K562 (cell line): ENCODE measurements around the gene BGN.

Experiments used
- HDAC6 ChIP-seq: IDR thresholded peaks from 2 replicates; pipeline ENCODE4 v1.6.1; 2012; ENCODE audit warnings: low read depth, mild to moderate bottlenecking, control low read depth, inconsistent platforms, low read length, moderate library complexity
- HEY1 ChIP-seq: fragments of 250-450 bp; sonication (Bioruptor Pico); IDR thresholded peaks from 2 replicates; pipeline ENCODE4 v1.5.0; 2020; ENCODE audit warnings: mild to moderate bottlenecking, moderate library complexity, borderline replicate concordance
- ZBED1 ChIP-seq: IDR thresholded peaks from 2 replicates; pipeline ENCODE4 v1.6.1; 2014
- TF ChIP-seq, protein P1 (sequence below), 3 experiments: IDR thresholded peaks in 2 of 3; conservative IDR thresholded peaks in 1 of 3; 2 replicates each; pipeline ENCODE4 v1.5.1; 2011 to 2012; ENCODE audit warnings: low read length in 3 of 3, mild to moderate bottlenecking in 3 of 3, control low read depth in 2 of 3, improper control_type of control experiment in 1 of 3, inconsistent platforms in 1 of 3, low read depth in 1 of 3, mixed read lengths in 1 of 3, moderate library complexity in 1 of 3; ENCODE audit not compliant: insufficient read depth in 2 of 3
- TF ChIP-seq, protein P2 (sequence below): fragments of 450-650 bp; IDR thresholded peaks from 2 replicates; pipeline ENCODE4 v1.6.1; 2016; ENCODE audit warnings: borderline replicate concordance

DNA sequence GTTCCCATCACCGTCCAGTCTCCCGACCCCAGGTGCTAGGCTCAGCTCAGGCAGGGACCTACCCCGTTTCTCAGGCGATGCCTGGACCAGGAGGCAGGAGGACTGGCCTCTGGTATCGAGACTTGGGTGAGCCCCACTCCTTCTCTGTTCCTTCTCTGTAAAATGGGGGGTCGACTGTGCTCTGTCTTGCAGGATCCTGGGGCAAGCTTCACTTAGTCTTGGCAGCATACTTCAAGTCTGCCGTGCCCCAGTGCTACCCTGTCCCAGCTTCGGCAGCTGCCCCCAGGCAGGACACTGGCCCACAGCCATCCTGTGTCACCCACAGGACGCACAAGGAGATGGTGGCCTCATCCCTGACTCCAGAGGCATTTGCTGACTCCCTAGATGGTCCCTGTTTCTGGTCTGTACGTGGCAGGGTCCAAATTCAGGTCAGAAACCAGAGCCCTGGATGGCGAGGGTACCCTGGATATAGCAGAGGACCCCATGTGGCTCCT, 17.4 kb upstream of the BGN start:
- TF ChIP-seq HDAC6 (no peak), ZBED1 (no peak), HEY1 (CRISPR knock-in tag) (no peak)
- TF ChIP-seq, protein P1, sequence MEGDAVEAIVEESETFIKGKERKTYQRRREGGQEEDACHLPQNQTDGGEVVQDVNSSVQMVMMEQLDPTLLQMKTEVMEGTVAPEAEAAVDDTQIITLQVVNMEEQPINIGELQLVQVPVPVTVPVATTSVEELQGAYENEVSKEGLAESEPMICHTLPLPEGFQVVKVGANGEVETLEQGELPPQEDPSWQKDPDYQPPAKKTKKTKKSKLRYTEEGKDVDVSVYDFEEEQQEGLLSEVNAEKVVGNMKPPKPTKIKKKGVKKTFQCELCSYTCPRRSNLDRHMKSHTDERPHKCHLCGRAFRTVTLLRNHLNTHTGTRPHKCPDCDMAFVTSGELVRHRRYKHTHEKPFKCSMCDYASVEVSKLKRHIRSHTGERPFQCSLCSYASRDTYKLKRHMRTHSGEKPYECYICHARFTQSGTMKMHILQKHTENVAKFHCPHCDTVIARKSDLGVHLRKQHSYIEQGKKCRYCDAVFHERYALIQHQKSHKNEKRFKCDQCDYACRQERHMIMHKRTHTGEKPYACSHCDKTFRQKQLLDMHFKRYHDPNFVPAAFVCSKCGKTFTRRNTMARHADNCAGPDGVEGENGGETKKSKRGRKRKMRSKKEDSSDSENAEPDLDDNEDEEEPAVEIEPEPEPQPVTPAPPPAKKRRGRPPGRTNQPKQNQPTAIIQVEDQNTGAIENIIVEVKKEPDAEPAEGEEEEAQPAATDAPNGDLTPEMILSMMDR (IDR thresholded peaks at IDR 0.05 in 2 of 3, conservative IDR thresholded peaks at IDR 0.05 in 1 of 3; ENCODE audit: insufficient read depth in 2 of 3, low read depth in 1 of 3, low read length in 3 of 3) = no peak
- TF ChIP-seq, protein P2, sequence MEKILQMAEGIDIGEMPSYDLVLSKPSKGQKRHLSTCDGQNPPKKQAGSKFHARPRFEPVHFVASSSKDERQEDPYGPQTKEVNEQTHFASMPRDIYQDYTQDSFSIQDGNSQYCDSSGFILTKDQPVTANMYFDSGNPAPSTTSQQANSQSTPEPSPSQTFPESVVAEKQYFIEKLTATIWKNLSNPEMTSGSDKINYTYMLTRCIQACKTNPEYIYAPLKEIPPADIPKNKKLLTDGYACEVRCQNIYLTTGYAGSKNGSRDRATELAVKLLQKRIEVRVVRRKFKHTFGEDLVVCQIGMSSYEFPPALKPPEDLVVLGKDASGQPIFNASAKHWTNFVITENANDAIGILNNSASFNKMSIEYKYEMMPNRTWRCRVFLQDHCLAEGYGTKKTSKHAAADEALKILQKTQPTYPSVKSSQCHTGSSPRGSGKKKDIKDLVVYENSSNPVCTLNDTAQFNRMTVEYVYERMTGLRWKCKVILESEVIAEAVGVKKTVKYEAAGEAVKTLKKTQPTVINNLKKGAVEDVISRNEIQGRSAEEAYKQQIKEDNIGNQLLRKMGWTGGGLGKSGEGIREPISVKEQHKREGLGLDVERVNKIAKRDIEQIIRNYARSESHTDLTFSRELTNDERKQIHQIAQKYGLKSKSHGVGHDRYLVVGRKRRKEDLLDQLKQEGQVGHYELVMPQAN = no peak
